Activated naive CD4-positive, alpha-beta T cell treated with Interleukin-2 at 50 U/mL for 16 hours (primary cell): ENCODE data around the gene KIAA0930.
"Not testable (repeated sequence)": the region's sequence is repeated elsewhere in the genome, so short reads cannot be mapped to it uniquely, and the experiment has no call there.

ENCODE experiments used
- DNase-seq: peaks from one replicate; pipeline ENCODE4 v3.0.0-alpha.2; 2020

The KIAA0930 gene

GRCh38 chr22:45200860-45201511, 39.7 kb downstream of the KIAA0930 start:
- DNase-seq: no peak

GRCh38 chr22:45200230-45200629, 40.5 kb downstream of the KIAA0930 start:
- no peak for DNase-seq

GRCh38 chr22:45199723-45200122, 41.0 kb downstream of the KIAA0930 start:
- no peak for DNase-seq

GRCh38 chr22:45198463-45198795, 42.3 kb downstream of the KIAA0930 start:
- DNase-seq: no peak

GRCh38 chr22:45197606-45198462, 42.9 kb downstream of the KIAA0930 start:
- no peak for DNase-seq

- no peak for DNase-seq
Observed at GRCh38 chr22:45196926-45197605, 43.6 kb downstream of the KIAA0930 start.

GRCh38 chr22:45196308-45196707, 44.4 kb downstream of the KIAA0930 start:
- DNase-seq: no peak

GRCh38 chr22:45195616-45196015, 45.1 kb downstream of the KIAA0930 start:
- no peak for DNase-seq

GRCh38 chr22:45194686-45195085, 46.0 kb downstream of the KIAA0930 start:
- no peak for DNase-seq

- DNase-seq: no peak
Observed at GRCh38 chr22:45192701-45193187, 48.0 kb downstream of the KIAA0930 start.

- not testable (repeated sequence) for DNase-seq
Observed at GRCh38 chr22:45191746-45192145, 48.9 kb downstream of the KIAA0930 start.

- DNase-seq: no peak
Observed at GRCh38 chr22:45190202-45190872, 50.4 kb downstream of the KIAA0930 start.

- no peak for DNase-seq
Observed at GRCh38 chr22:45188779-45189178, 51.9 kb downstream of the KIAA0930 start.

- no peak for DNase-seq
Observed at GRCh38 chr22:45187891-45188290, 52.8 kb downstream of the KIAA0930 start.

- DNase-seq: no peak
Observed at GRCh38 chr22:45185718-45186514, 54.8 kb downstream of the KIAA0930 start.

- DNase-seq: no peak
Observed at GRCh38 chr22:45183974-45184373, 56.7 kb downstream of the KIAA0930 start.

- no peak for DNase-seq
Observed at GRCh38 chr22:45181766-45182165, 58.9 kb downstream of the KIAA0930 start.

GRCh38 chr22:45181240-45181639, 59.5 kb downstream of the KIAA0930 start:
- no peak for DNase-seq

- no peak for DNase-seq
Observed at GRCh38 chr22:45180146-45180679, 60.5 kb downstream of the KIAA0930 start.

GRCh38 chr22:45179276-45180049, 61.2 kb downstream of the KIAA0930 start:
- peak; percentile 19 for DNase-seq
